ENCODE results near the gene KRT6C. TPM values are rescaled to one million over a fixed set of nuclear protein-coding genes. Genes with fewer than 3 reads are reported as not detected.

The KRT6C gene
- polyA plus RNA-seq, 1 of the 3 experiments (the other 2 are of a cell fraction) = not detected

- Histone ChIP-seq H3K4me2 (no peak overlapping the region), H3K4me3 (ENCODE audit: low read depth in 2 of 2, low read length in 1 of 2) (no peak overlapping the region), H3K27ac (ENCODE audit: low read depth in 2 of 2, low read length in 1 of 2) (no peak overlapping the region), H3F3A (replicated peaks; ENCODE audit: insufficient read depth) (no peaks in the 10 kb centered on the region), H4K20me1 (ENCODE audit: insufficient read depth) (no peaks in the 10 kb centered on the region), H3K9ac (no peak overlapping the region), H3K9me2 (no peaks in the 10 kb centered on the region), H2AFZ (ENCODE audit: low read depth) (no peak overlapping the region), H3K36me3 (replicated peaks in 1 of 2; ENCODE audit: control insufficient read depth in 1 of 2, insufficient read depth in 2 of 2, low read length in 1 of 2) (no peaks in the 10 kb centered on the region), H3K27me3 (ENCODE audit: insufficient read depth) (peaks cover 15% of the 10 kb centered on the region), H3K79me2 (ENCODE audit: insufficient read depth) (no peaks in the 10 kb centered on the region), H3K9me3 (no peaks in the 10 kb centered on the region), H3K4me1 (ENCODE audit: control insufficient read depth in 1 of 2, insufficient read depth in 2 of 2, low read depth in 1 of 2, low read length in 1 of 2) (no peaks in the 10 kb centered on the region)
- POLR2A ChIA-PET = no interaction called here
- no peak for TF ChIP-seq USF2 (IDR thresholded peaks at IDR 0.05; ENCODE audit: borderline replicate concordance, low read depth, low read length)
- no peak for TF ChIP-seq ZBTB33 (IDR thresholded peaks at IDR 0.05; ENCODE audit: borderline replicate concordance, low read depth)
- TF ChIP-seq EZH2phosphoT487 (IDR thresholded peaks at IDR 0.05; ENCODE audit: borderline replicate concordance, low read depth) = no peak
- no peak for TF ChIP-seq IRF3 (IDR thresholded peaks at IDR 0.05; ENCODE audit: low read depth, low read length)
- TF ChIP-seq EP300 (IDR thresholded peaks at IDR 0.05; ENCODE audit: borderline replicate concordance in 1 of 2, low read depth in 1 of 2, low read length in 1 of 2) = no peak
- no peak for TF ChIP-seq PBX3 (IDR thresholded peaks at IDR 0.05)
- TF ChIP-seq REST (IDR thresholded peaks at IDR 0.05; ENCODE audit: low read depth, low read length) = no peak
- no peak for TF ChIP-seq YY1 (IDR thresholded peaks at IDR 0.05; ENCODE audit: low read depth)
- no peak for TF ChIP-seq FOXM1 (IDR thresholded peaks at IDR 0.05; ENCODE audit: low read depth)
- TF ChIP-seq FOSL2 (IDR thresholded peaks at IDR 0.05; ENCODE audit: borderline replicate concordance, low read depth) = no peak
- no peak for TF ChIP-seq TAF1 (IDR thresholded peaks at IDR 0.05; ENCODE audit: borderline replicate concordance, low read depth, low read length)
- TF ChIP-seq POLR2AphosphoS5 (IDR thresholded peaks at IDR 0.05; ENCODE audit: low read depth, low read length) = no peak
- no peak for TF ChIP-seq RCOR1 (IDR thresholded peaks at IDR 0.05; ENCODE audit: low read length)
- TF ChIP-seq CTCF (IDR thresholded peaks at IDR 0.05) = no peak
- TF ChIP-seq GABPA (IDR thresholded peaks at IDR 0.05; ENCODE audit: low read depth) = no peak
- TF ChIP-seq USF1 (IDR thresholded peaks at IDR 0.05; ENCODE audit: borderline replicate concordance, low read depth) = no peak
- TF ChIP-seq NRF1 (IDR thresholded peaks at IDR 0.05; ENCODE audit: low read depth, low read length) = no peak
- CTCF ChIA-PET = no interaction called here
- 17% methylated on average over 3 of the region's 3 CpGs for WGBS (ENCODE audit: low lambda C conversion rate)
- no peak for DNase-seq
Observed at GRCh38 chr12:52454411-52455201, 19.0 kb downstream of the KRT6C start.
